Activated CD4-positive, alpha-beta T cell treated with anti-CD3 and anti-CD28 coated beads for 1 hour (primary cell): ENCODE data around the gene DPM3.
"Not testable (repeated sequence)": the region's sequence is repeated elsewhere in the genome, so short reads cannot be mapped to it uniquely, and the experiment has no call there.

Source experiments
- DNase-seq: peaks from one replicate; pipeline ENCODE4 v3.0.0-alpha.2; 2020

The DPM3 gene

GRCh38 chr1:155123801-155124200, 16.5 kb downstream of the DPM3 start:
- no peak for DNase-seq

- no peak for DNase-seq
Measured at GRCh38 chr1:155122308-155122707, 18.0 kb downstream of the DPM3 start.

- DNase-seq = no peak
Measured at GRCh38 chr1:155121249-155121648, 19.1 kb downstream of the DPM3 start.

- no peak for DNase-seq
Measured at GRCh38 chr1:155120253-155120652, 20.1 kb downstream of the DPM3 start.

- DNase-seq = not testable (repeated sequence)
Measured at GRCh38 chr1:155118090-155118489, 22.2 kb downstream of the DPM3 start.

GRCh38 chr1:155117610-155118009, 22.7 kb downstream of the DPM3 start:
- DNase-seq = no peak

GRCh38 chr1:155116113-155116764, 24.1 kb downstream of the DPM3 start:
- no peak for DNase-seq

GRCh38 chr1:155113450-155113980, 26.8 kb downstream of the DPM3 start:
- no peak for DNase-seq

GRCh38 chr1:155110826-155111225, 29.5 kb downstream of the DPM3 start:
- no peak for DNase-seq

- no peak for DNase-seq
Measured at GRCh38 chr1:155110381-155110780, 29.9 kb downstream of the DPM3 start.

GRCh38 chr1:155108296-155108695, 32.0 kb downstream of the DPM3 start:
- DNase-seq = no peak

- DNase-seq = no peak
Measured at GRCh38 chr1:155107309-155108264, 32.7 kb downstream of the DPM3 start.

- DNase-seq = no peak
Measured at GRCh38 chr1:155106862-155107261, 33.5 kb downstream of the DPM3 start.

GRCh38 chr1:155105604-155106011, 34.7 kb downstream of the DPM3 start:
- no peak for DNase-seq

GRCh38 chr1:155104605-155105534, 35.5 kb downstream of the DPM3 start:
- no peak for DNase-seq

- DNase-seq = no peak
Measured at GRCh38 chr1:155103325-155103724, 37.0 kb downstream of the DPM3 start.

- DNase-seq = no peak
Measured at GRCh38 chr1:155099331-155099730, 41.0 kb downstream of the DPM3 start.

GRCh38 chr1:155094622-155094948, 45.7 kb downstream of the DPM3 start:
- no peak for DNase-seq

- no peak for DNase-seq
Measured at GRCh38 chr1:155093911-155094621, 46.3 kb downstream of the DPM3 start.

GRCh38 chr1:155092641-155093040, 47.7 kb downstream of the DPM3 start:
- no peak for DNase-seq

- no peak for DNase-seq
Measured at GRCh38 chr1:155092131-155092530, 48.2 kb downstream of the DPM3 start.
